Fibroblast of lung (primary cell): ENCODE results near the gene STAC2.

Experiments used
- CTCF ChIP-seq, 2 donors: IDR thresholded peaks in 1 of 2; conservative IDR thresholded peaks in 1 of 2; 1 replicate in 1 of 2; 2 replicates in 1 of 2; pipeline ENCODE4 v1.5.1; 2011 to 2012; ENCODE audit warnings: low read length in 2 of 2, control low read depth in 1 of 2, inconsistent platforms in 1 of 2, low read depth in 1 of 2, mild to moderate bottlenecking in 1 of 2
- EZH2 ChIP-seq: IDR thresholded peaks from 2 replicates; pipeline ENCODE4 v1.5.1; 2012; ENCODE audit warnings: low read length, control low read depth, mild to moderate bottlenecking; ENCODE audit errors: missing control alignments

GRCh38 chr17:39223907-39224777 lies 1.6 kb downstream of the STAC2 start:
- no peak for TF ChIP-seq CTCF (conservative IDR thresholded peaks at IDR 0.05 in 1 of 2, IDR thresholded peaks at IDR 0.05 in 1 of 2; ENCODE audit: low read depth in 1 of 2, low read length in 2 of 2)
- TF ChIP-seq EZH2: no peak
